Smooth muscle cell of the brain vasculature (primary cell): ENCODE results near the gene MTF1.

Source experiments
- DNase-seq: peaks from one replicate; pipeline ENCODE4 v3.0.0-alpha.2; 2012; ENCODE audit warnings: low read depth, low spot score

The MTF1 gene

DNA sequence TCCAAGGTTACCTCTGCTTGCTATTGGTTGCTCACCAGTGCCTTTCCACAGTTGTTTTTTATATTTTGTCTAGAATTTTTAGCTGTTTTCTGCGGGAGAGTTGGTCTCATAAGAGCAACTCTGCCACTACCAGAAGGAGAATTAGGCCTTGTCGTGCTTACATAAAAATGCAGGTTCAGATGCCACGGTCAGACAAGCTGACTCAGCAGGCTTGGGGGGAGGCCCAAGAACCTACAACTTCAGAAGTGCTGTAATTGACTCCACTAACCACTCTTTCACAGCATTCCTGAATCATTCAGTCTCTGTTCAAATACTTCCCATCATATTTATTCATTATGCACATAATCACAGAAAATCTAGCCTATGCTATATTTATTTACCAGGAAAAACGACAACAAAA is 28.3 kb downstream of the MTF1 start:
- no peak for DNase-seq

DNA sequence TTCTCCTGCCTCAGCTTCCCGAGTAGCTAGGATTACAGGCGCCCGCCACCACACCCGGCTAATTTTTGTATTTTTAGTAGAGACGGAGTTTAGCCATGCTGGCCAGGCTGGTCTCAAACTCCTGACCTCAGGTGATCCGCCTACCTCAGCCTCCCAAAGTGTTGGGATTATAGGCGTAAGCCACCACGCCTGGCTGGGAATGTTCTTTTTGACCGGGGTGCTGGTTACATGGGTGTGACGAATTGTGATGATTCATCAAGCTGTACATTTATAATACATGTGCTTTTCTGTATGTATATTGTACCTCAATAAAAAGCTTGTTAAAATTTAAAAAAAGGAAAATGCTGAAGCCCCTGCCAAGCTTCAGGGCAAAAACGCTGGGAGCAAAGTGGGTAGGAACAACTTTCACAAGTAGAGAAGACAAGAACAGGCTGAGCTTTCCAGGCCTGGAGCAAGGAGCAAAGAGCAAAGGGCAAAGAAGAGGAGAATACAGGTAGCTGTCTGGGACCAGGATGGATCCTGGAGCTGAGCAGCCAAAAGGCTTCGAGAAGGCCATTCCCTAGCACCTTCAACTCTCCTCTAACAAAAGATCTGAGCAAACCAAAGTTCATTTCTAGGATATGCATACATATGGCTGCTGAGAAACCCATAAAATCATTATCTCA is 30.9 kb downstream of the MTF1 start:
- no peak for DNase-seq

DNA sequence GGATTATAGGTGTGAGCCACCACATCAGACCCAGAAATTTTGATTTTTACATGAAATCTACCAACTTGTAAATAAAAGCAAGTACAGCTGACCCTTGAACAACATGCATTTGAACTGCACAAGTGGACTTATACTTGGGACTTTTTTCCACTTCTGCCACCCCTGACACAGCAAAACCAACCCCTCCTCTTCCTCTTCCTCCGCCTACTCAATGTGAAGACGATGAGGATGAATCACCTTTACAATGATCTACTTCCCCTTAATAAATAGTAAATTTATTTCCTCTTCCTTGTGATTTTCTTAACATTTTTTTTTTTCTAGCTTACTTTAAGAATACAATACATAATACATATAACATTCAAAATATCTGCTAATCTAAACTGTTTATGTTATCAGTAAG is 33.9 kb downstream of the MTF1 start:
- DNase-seq = no peak

DNA sequence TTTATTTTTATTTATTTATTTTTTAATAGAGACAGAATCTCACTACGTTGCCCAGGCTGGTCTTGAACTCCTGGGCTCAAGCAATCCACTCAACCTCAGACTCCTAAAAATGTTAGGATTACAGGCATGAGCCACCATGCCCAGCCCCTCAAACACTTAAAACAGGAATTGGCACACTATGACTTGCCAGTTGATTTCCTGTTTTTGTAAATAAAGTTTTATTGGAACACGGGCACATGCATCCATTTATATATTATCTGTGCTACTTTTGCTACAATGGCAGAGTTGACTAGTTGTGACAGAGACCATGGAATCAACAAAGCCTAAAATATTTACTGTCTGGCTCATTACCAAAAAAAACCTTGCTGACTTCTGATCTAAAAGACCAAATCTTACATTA is 35.4 kb downstream of the MTF1 start:
- DNase-seq = no peak

DNA sequence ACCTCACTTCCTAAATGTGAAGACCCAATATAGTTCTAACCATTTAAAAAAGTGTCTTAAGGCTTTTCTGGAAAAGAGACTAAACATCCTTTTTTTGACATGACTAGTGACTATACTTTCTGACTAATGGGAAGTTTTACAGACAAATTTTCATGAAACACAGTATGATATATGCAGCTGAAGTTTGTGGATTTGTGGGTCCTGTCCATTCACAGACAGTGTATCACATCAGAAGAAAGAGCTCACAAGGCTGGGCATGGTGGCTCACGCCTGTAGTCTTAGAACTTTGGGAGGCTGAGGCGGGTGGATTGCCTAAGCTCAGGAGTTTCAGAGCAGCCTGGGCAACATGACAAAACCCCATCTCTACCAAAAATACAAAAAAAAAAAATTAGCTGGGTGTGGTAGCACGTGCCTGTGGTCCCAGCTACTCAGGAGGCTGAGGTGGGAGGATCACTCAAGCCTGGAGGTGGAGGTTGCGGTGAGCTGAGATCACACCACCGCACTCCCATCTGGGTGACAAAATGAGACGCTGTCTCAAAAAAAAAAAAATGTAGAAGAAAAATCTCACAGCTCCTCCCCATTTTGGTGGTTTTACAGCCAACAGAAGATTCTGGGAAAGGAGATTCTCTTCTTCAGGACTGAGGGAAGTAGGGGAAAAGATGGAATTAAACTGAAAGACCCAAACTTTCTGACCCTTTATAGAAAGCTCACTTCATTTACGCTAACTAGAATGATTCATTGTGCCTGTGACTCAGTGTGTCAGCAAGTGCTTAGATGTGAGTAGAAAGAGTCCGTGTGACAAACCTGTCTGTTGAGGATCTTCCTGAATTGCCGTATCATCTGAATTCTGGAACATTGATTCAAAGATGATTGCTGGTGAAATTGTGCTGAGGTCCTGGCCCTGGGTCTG is 36.2 kb downstream of the MTF1 start:
- no peak for DNase-seq

DNA sequence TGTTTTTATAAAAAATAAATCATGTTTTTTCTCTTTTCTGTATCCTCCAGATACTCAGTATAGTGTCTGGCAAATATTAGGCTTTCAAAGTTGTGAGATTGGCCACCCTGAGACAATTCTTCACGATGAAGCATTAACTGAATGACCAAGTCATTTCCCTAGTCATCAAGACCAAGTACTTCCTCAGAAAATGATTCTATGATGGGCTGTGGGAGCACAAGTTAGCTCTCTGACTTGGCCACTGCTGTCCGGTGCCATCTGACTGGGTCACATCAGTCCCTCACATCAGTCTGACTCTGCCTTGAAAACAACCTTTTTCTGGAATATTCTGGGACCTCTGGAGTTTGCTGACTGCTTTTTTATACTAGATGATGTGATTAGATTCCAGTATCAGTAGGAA is 37.9 kb downstream of the MTF1 start:
- DNase-seq = no peak

DNA sequence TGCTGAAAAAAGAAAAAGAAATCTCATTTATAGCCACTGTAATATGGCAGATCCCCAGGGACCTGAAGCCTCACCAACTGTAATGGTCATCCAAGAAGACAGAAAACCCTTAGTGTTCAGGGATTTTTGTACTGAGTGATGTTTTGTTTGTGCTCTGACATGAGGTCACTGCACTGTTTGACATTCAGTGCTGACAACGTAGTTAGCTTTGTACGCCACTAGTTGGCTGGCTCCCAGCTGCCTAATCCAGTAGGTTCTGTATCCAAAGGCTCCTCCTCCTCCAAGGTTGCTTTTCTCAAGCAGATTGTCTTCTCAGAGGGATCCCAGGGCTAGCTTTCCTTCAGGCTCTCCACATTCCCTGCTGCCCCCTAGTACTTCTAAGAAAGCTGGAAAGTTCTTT is 41.9 kb downstream of the MTF1 start:
- no peak for DNase-seq

DNA sequence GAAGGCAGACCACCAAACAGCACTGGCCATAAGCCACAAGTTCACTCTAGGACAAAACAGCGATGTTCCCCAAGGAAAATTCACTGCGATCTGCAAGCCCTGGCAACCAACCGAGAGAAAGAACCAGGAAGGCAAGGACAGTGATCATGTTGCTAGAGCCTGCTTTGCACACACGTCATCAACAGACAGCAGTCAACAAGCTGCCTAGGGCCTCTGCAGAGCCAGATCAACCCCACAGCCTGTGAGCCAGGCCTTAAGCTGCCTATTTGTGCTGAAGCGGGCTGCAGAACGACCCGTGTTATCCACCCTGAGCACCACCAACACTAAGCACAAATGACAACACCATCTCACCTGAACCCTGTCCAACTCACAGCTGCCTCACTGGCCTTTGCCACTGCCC is 45.1 kb downstream of the MTF1 start:
- no peak for DNase-seq

DNA sequence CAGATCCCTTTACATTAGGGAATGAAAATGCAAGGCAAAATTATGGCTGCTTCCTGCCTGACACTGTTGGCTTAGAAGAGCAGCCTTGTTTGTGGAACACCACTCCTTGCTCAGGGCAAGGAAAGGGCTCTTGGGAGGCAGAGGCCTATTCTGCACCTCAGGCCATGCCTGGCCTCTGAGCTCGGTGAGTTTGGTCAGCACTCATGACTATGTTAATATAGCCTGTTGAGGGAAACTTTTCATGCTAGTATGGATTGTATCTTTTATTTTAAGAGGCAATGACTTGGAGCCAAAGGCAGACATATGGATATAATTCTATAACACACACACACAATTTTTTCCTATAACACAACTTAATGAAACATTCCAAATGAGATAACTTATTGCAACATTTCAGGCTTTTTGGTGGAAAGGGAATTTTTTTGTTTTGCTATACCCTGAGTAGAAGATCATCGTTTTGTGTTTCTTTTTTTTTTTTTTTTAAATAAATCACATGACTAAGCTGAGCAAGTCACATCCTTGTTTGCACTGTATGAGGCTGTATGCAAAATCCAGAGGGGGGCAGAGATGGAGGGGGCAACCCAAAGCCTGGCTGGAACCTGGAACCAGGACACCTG is 45.8 kb downstream of the MTF1 start:
- no peak for DNase-seq

DNA sequence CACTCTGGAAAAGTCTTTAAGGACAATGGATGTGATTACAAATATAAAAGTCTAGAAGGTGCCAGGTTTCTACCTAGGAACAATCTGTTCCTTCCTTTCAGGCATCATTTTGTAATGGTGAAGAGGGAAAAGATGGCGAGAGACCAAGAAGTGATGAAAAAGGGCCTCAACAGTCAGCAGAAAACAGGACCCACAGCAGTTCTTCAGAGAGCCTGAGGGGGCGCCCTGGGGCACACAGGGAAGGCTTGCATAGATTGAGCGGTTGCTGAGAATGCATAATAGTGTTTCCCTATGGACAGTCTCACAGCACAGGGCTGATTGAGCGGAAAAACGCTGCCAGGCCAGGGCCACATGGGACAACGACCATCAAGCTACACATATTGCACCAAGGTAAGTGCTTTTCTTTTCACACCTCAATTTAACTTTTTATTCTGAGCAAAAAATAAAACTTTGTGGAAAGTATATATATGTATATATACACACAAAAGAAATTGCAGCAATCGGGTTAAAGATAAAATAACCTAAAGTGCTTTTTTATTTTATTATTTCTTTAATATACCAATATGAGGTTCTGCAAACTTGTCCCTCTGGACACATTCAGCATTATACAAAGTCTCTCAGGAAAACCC is 48.3 kb downstream of the MTF1 start:
- DNase-seq = no peak

DNA sequence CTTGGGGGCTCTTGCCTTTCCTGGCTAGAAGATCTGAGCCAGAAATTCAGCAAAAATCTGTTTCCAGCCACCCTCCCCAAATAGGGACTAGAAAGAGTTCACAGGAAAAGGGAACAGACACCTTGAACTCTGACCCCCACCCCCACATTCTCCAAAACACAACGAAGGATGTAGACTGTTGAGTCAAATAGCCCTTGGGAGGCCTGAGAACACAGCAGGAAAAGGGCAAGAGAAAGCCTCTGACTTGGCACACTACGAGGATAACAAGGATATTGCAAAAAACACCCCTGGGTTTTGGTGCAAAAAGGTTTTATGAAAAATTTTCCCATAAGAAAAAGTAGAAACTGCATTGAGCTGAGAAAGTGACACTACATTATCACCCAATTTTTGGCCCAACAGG is 49.5 kb downstream of the MTF1 start:
- DNase-seq = no peak

DNA sequence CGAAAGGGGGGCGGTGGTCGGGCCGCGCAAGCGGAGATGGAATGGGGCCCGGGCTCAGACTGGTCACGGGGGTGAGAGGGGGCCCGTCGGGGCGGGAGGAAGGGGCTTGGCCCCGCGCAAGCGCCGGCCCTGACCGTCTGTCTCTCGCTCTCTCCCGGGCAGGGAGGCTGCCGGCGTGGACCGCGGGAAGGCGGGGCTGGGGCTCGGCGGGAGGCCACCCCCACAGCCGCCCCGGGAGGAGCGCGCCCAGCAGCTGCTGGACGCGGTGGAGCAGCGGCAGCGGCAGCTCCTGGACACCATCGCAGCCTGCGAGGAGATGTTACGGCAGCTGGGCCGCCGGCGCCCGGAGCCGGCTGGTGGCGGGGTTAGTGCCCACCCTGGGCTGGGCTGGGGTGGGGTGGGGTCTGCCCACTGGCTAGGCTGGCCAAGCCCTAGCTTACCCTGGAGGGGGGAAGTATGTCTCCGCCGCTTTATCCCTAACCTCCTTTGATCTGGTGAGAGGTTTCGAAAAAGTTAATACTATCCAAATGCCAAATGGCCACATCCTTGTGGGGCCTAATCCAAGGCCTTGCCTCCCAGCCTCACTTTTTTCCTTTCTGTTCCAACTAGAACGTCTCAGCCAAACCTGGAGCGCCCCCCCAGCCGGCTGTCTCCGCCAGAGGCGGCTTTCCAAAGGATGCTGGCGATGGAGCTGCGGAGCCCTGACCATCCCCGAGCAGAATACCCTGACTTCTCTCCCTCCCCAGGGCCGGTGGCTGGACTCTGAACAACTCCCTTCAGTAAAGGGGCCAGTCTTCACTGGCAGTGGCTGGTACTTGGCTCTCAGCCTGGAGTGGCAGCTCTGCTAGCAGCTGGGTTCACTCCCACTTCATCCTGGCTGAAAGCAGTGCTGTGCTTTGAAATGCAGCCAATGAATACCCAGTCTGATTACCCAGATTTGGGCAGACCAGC is 50.7 kb downstream of the MTF1 start:
- no peak for DNase-seq

DNA sequence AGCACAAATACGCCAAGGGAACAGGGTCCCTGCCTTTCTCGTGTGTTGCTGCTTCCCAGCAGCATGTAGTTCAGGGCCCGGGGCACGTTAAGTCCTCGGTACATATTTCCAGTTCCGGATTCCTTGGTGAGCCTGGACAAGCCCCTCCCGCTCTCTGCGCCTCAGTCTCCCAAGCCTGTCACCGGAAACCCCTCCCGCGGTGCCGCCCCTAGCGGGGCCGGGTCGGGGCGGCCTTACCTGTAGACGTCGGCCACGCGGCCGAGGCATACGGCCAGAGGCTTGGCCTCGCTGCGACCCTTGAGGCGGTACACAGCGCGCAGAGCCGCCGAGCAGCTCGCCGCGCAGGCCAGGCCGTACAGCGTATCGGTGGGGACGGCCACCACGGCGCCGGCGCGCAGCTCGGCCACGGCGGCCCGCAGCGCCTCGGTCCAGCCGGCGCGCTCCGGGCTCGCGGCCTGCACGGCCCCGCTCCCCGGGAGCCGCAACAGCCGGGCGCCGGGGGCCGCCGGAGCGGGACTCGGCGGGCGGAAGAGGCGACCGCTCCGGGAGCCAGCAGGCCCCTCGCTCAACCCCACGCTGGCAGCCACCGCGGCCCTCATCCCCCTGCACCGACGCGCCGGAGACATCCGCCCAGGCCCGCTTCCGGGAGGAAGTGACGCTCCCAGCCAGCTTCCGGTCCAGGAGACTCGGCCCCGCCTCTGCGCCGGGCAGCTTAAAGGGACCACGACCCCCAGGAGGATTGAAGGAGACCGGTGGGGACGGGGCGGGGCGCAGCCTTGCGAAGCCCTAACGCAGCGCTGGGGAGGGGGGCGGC is 51.6 kb downstream of the MTF1 start, which contains the start of the genes C1orf122 and YRDC:
Gene C1orf122, plus strand, starts transcription at position 236 of the 814 bp plus-strand sequence. CDS start 615 bp downstream, outside the sequence.
Gene YRDC, minus strand, starts transcription at position 654 of the 814 bp plus-strand sequence. Its CDS starts 28 bp downstream, at position 626.
- DNase-seq = peak; percentile 73

DNA sequence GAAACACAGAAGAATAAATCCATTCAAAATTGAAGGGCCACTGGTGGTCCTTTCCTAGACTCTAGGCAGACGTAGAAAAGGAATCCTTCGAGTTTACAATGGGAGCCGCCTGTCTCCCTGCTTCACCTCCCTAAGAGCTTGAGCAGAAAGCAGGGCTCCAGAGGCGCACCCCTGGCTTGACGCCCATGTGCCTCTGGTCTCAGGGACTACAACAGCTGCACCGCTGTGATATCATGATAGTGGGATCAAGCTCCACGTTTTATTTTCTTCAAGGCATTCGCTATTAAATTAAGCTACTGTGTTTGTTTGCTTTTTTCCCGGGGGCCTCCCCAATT is 52.2 kb downstream of the MTF1 start:
- DNase-seq = no peak

DNA sequence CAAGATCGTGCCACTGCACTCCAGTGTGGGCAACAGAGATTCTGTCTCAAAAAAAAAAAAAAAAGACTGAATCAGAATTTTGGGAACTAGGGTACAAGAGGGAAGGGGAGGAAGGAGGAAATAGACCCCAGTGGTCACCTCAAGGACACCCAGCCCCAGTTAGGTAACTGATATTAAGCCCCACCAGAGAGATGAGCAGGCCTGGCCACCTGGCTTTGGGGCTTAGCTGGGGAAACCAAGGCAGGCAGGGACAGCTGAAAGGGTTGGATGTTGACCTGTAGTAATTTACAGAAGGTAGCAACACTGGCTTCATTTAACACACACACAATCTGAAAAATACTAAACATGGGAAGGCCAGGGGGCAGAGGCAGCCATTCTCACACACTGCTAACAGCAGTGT is 57.0 kb downstream of the MTF1 start:
- no peak for DNase-seq

DNA sequence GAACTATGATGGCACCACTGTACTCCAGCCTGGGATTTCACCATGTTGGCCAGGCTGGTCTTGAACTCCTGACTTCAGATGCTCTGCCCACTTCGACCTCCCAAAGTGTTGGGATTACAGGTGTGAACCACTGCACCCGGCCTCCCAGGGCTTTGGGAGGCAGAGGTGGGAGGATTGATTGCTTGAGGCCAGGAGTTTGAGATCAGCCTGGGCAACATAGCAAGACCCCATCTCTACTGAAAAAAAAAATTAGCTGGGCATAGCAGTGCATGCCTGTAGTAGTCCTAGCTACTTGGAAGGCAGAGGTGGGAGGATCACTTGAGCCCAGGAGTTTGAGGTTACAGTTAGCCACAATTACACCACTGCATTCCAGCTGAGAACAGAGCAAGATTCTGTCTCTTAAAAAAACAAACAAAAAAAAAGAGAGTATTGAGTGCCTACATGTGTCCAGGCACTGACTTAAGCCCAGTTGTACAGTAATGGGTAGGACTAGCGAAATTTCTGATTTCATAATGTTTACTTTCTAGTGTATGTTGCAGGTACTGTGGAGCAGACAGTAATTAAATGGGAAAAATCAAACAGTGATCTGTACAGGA is 61.5 kb downstream of the MTF1 start:
- DNase-seq = no peak

DNA sequence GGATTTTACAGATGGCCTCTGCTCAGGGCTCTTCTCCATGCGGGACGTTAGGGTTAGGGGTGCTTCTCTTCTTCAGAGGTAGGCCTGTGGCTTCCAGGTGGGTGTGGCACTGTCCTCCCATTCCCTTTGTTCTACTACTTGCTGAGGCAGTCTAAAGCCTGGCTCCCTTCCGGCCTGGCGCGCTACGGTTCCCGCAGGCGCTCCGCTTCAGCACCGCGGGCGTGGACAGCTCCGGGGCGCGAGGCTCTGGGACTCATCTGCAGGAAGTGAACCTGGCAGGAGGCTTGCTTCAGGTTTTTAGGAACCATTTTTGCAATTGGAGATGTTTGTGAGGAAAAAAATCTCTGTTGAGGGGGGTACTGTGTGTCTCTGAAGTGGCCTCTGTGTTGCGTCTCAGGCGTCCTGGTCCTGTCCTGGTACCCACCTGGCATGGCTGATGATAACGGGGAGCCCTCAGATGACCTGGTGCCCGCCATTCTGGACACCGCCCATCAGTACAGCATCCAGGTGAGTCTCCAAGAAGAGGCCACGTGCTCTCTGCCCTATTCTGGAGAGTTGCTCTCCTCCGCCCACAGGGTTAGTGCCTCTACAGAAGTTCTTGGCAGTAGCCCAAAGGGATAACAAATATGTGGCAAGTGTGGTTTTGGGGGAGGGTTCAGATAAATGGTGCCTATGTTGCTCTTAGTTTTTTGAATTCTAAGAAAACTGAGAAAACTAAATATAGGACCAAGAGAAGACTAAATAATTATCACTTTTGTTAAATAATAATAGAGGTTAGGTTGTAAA is 63.9 kb downstream of the MTF1 start:
- no peak for DNase-seq

DNA sequence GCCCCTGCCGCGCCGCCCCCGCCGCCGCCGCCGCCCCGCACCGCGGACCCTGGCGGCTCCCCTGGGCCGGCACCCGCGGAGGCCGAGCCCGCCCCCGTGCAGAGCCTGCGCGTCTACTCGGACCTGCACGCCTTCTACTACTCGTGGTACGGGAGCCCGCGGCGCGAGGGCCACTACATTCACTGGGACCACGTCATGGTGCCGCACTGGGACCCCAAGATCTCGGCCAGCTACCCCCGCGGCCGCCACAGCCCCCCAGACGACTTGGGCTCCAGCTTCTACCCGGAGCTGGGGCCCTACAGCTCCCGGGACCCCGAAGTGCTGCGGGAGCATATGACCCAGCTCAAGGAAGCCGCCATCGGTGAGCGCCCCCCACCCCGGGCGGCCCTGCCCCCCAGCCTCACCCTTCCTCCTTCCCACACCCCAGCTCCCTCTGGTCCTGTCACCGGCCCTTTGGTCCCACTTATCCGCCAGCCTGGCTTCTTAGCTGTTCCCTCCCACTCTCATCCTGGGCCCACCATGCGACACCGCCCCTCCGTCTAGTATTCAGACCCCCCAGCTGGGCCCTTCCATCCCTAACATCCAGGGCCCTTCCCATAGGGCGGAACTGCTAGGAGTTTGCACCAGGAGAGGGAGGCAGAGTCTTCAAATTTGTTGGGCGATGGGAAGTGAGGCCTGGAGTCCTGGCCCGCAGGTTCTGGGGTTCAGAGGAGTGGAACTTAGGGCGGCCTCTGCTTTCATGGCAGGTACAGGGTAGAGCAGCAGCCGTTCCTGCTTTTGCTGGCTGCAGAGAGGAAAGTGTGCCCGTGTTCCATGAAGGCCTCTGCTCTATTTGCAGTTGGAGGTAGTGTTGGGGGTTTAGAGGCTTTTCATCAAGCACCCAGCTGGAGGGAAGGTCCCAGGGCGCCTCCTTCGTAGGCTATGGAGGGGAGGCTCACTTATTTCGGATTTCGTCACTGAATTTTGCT is 64.7 kb downstream of the MTF1 start:
- DNase-seq = no peak
